ENCODE data around the gene CMBL.
A peak's percentile ranks its signal among the peaks of the same experiment; 100 is the strongest.
"Not testable (repeated sequence)": the region's sequence is repeated elsewhere in the genome, so short reads cannot be mapped to it uniquely, and the experiment has no call there.

Gene CMBL

DNA sequence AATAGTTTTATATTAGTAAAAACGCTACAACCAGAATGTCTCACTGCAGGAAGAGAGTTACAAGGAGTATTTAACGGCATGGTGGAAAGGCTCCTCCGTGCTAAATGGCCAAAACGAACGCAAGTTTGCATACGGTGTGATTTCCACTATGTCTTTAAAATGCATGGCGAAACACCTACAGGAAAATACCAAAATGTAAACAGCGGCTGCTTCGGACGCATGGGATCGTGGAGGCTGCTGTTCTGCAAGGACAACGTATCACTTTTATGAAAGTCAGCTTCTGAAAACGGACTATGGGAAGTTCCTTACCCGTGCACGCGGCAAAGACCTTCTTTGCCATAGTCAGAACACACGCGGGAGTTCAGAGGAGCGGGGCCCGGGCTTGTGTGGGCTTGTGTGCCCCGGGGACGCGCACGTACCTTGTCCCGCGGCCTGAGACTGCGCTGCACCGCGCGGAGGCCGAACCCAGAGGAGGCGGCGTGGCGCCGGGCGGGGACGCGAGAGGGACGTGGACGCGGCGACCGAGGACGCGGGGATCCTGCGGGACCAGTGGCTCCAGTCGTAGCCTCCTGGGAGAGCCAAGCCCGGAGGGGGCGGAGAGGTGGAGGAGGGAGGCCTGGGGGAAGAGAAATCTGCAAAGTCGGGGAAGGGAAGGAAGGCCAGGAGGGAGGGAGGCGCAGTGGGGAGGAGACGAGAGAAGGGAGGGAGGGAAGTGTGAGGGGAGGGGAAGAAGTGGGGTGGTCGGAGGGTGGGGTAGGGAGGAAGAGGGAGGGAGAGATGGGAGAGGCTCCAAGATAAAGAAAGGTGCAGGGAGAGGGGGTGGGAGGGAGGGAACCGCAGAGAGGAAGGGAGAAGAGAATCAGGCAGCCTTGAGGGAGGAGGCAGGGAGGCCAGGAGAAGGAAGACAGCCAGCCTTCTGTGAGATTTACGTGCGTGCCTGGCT lies at the start of gene CMBL:
TSS of gene CMBL (minus strand) at position 697 of the 943 bp plus-strand sequence. CDS start 17,140 bp downstream, outside the sequence.
- peak; percentile 84 for DNase-seq

DNA sequence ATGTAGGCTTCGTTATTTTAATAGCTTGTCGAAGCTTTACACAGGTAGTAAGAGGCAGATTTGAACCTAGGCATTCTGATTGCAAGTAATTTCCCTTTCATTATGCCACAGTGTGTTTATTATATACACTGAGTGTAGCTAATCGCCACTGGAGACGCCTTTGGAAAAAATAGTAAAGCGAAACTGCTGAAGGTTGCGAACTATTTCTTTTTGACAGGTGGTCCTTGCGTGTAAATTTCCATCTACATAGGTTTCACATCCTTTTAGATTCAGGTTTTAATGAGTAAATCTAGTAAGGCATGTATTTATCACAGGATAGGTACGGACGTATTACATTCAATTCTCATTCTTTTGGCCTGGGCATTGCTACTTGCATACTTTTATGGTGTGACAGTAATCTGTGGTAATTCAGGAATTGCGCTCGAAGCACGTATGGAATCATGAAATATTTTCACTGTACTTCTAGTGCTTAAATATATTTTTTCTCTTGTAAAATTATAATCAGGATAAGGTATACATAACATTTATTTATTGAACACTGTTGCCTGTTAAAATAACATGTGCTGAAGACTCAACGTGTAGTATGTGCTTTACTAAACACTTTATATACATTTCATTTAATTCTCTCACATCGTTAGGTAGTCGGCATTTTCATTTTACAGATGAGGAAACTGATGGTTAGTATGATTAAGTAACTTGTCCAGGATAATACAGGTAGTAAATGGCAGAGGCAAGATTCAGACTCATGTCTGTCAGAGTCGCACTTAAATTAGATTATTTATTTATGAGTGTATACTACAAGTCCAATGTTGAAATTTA lies 47.6 kb upstream of the CMBL start:
- peak; percentile 60 for DNase-seq

DNA sequence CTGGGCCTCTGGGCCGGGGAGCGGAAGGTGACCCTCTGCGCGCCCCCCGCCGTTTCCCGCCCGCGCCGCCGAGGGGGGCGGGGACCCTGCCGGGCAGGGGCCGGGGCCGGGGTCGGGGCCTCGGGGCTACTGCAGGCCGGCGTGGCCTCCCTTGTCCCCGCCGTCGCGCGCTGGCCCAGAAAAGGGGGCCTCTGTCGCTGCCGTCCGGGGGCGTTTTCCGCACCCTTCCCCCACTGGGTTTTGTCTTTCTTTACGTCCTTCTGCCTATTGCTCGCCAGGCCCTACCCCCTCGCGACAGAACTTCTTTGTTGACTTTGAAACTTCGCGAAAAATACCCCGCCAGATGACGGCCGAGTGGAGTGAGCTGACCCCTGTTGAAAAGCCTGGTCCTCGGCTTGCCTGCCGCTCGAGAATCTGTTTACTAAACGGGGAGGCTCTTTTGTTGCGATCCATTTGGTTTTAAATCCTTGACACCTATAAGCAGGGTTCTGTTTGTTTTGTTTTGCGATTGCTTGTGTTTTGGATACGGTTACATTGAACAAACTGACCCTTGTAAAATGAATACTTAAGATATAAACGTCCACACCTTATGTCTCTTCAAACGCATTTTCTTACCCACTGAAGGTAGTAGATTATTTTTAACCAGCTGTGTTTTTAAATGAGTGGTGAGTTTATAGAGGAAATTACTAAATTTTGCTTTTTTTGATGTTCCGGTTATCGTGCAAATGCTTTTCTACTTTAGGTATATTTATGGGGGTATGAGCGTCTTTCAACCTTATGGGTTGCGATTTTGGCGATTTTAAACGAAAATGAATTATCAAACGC lies 46.6 kb upstream of the CMBL start:
- peak; percentile 84 for DNase-seq

DNA sequence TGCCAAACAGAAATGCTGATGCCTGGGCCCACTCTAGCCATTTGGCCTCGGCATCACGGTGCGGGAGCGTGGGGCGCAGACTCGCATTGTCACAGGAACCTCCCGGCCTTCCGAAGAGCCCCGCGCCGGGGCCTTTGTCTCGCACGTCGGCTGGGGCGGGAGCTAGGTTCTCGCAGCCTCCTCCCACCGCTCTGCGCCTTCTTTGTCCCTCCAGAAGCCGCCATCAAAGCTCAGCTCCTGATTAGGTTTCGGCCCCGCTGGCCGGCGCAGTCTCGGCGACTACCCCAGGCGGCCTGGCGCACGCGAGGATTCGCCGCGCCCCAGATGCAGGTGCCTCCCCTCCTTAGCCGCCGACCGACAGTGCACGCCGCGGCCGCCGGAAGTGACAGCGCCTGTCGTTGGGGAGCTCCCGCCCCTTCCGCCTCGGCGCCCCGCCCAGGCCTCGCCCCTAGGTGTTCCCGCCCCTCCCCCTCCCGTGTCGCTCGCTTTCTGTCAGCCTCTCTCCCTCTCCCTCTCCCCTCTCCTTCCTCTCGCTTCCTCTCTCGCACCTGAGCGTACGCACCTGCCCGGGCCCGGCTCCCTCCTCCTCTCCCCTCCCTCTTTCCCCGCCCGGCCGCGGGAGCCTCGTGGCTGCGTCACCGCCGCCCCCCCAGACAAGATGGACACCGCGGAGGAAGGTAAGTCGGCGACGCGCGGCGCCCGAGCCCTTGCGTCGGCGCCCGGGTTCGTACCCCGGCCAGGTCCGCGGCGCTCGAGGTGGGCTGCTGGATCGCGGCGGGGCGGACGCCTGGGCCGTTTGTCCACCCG lies 45.7 kb upstream of the CMBL start, which contains the start of gene MARCHF6:
TSS of gene MARCHF6 (plus strand) at position 455 of the 807 bp plus-strand sequence. CDS start at position 659, 204 bp downstream.
- DNase-seq, result peak; percentile 97

- peak; percentile 94 for DNase-seq
These were observed 44.9 kb upstream of the CMBL start for GRCh38 chr5:10352430-10353240.

GRCh38 chr5:10351919-10352318 lies 44.2 kb upstream of the CMBL start:
- no peak for DNase-seq

DNA sequence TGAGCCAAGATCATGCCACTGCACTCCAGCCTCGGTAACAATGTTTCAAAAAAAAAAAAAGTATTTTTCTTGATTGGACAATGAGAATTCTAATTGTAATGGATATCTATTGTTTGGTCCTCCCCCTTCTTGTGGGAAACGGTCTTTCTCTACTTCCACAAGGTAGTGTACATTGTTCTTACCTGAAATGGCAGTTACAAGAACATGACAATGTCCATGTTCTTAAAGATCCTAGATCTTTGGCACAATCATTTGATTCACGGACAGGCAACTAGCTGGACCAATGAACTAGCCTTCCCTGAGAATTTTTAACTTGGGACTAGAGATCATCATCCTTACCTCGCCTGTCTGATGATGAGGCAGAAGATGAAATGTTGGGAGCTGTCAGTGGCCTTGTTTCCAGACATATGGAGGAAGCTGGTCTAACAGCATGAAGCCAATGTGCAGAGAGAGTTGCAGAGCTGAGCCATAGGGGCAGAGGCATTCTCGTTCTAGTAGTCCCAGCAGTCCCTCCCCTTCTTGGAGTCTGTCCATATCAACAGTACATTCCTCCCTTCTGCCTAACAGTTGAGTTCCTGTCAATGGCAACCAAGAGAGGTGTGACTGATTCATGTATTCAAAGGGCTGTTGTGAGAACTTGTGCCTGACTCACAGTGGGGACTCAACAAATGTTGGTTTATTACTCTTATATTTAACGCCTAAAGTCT lies 43.6 kb upstream of the CMBL start:
- DNase-seq, result no peak

DNA sequence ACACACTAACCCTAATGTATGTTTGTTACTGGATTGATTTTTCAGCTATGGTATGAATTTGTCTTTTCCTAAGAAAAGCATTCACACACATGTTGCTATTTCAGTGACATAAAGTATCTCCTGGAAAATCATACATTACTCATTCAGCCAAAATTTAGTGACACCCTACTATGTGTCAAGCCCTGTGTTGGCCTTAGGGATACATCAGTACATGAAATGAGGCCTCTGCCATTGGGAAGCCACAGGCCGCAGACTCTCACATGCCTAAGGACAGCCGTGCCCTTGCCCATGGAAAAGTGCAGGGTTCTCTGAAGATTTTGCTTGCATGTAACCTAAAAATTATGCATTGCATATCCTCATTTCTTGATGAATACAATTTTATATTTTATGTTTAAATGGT lies 40.6 kb upstream of the CMBL start:
- no peak for DNase-seq

DNA sequence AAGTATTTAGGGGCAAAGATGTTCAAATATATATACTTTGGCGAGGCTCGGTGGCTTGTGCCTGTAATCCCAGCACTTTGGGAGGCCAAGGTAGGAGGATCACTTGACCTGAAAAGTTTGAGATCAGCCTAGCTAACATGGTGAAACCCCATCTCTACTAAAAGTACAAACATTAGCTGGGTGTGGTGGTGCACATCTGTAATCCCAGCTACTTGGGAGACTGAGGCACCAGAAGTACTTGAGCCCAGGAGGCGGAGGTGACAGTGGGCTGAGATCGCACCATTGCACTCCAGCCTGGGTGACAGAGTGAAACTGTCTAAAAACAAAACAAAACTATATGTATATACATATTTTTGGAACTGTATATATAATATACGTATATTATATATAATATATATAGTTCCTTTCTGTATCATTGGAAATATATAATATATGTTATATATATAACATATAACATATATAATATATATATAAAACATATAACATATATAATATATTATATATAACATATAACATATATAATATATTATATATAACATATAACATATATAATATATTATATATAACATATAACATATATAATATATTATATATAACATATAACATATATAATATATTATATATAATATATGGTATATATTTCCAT lies 36.9 kb upstream of the CMBL start:
- not testable (repeated sequence) for DNase-seq

DNA sequence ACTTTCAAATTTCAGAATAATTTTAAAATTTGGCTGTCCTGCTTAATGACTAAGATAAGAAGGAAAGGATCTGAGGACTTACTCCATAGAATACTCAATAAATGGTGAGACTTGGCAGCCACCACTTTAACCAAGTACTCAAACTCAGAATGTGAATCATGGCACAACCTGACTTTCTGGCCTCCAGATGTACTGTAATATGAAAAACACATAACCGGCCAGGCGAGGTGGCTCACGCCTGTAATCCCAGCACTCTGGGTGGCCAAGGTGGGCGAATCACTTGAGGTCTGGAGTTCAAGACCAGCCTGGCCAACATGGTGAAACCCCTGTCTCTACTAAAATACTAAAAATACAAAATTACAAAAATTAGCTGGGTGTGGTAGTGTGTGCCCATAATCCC lies 35.8 kb upstream of the CMBL start:
- DNase-seq, result no peak

GRCh38 chr5:10339958-10340357 lies 32.3 kb upstream of the CMBL start:
- DNase-seq, result no peak

DNA sequence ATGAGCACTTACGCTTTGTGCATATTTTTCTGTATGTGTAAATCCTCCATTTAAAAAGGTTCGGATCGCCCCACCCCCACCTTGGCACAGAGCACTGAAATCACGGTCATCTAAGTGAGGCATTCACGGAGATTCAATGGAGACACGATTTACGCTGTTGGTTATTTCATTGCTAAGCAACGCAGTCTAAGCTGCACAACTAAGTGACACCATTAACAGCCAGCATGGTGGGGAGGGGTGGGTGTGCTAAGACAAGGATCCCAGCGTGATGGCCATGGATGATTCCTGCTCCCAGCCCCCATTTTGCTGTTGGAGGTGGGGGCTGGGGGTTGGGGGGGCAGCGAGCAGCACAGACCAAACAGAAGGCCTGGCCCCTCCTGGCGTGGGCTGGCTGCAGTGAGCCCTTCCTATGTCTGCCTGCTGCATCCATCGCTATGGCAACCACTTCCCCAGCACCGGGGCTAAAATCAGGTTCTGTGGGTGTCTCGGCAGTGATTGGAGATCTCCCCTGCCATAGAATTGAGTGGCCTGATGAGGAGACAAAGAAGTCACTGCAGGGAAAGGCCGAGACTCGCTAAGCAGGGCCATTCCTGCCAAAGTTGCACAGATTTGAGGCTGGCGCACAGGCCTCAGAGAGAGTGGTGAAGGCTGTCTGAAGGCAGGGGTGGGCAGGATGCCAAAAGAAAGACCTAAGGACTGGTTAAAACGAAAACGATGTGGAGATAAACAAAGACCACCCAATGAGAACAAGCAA lies 31.5 kb upstream of the CMBL start:
- DNase-seq, result peak; percentile 53

DNA sequence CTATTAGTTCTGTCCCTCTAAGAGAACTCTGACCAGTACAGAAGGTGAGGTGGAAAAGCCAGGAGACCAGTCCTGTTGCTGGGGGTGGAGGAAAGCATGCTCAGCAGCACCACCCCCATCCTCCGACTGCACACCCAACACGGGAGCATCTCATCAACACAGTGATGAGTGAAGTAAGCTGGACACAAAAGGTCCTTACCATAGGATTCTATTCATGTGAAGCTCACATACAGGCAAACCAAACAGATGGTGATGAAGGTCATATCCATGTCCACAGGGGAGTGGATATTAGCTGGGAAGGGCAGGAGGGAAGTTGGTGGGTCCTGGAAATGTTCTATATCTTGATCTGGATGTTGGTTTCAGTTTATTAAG lies 31.0 kb upstream of the CMBL start:
- DNase-seq, result no peak

GRCh38 chr5:10337986-10338385 lies 30.3 kb upstream of the CMBL start:
- no peak for DNase-seq

DNA sequence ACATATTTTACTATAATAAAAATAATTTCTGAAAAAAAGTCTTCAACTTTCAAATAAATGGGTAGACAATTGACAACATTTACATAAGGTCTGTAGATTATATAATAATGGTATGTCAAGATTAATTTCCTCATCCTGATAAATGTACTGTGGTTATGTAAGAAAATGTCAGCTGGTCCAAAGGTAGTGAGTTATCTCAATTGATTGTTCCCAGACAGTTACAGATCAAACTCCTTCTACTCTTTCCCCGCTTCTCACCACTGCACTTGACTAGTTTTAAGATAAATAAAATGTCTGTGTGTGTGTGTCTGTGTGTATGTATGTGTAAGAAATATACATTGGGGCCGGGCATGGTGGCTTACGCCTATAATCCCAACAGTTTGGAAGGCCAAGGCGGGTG lies 29.4 kb upstream of the CMBL start:
- DNase-seq, result no peak

DNA sequence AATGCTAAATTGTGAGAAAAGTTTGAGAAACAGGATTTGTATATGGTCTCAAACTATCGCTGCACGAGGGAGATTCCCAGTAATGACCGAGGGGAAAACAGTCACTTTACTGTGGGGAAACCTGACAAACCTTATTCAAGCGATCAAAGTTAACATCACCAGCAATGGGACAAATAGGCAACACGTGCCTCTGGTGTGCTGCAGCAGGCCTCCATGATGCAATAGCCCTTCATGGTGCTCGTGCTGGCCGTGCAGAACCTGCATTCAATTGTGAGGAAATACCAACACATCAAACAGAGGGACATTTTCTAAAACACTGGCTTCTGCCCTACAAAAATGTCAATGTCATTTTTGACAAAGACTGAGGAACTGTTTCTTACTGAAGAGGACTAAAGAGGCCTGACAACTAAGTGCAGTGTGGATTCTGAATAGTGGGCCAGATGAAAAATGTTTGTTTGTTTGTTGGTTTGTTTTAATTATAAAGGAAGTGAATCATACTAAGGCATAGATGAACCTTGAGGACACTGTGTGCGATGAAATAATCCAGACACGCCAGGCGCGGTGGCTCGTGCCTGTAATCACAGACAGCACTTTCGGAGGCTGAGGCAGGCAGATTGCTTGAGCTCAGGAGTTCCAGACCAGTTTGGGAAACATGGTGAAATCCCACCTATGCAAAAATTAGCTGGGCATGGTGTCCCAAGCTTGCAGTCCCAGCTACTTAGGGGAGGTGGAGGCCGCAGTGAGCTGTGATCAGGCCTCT lies 28.2 kb upstream of the CMBL start:
- no peak for DNase-seq

GRCh38 chr5:10334831-10335230 lies 27.1 kb upstream of the CMBL start:
- no peak for DNase-seq

All from eye (tissue), 1 donor.